Lung (tissue), 12 donors: ENCODE measurements around the gene MYO3A. TPM values are rescaled to one million over a fixed set of nuclear protein-coding genes. Genes with fewer than 3 reads are reported as not detected.

ENCODE experiments used
- ATAC-seq: fragments of 200-7000 bp; cut with Tn5 transposase; one replicate; pipeline ENCODE4 v1.9.1; 2020; ENCODE audit warnings: moderate number of reproducible peaks; ENCODE audit not compliant: insufficient read depth, low FRiP score
- DNase-seq, 3 donors: peaks; one replicate each; pipeline ENCODE4 v3.0.0-alpha.2; 2013 to 2017
- H3K27ac ChIP-seq, 2 donors: one replicate each; pipeline ENCODE4 v1.5.1; 2013; ENCODE audit warnings: mild to moderate bottlenecking in 2 of 2, moderate library complexity in 2 of 2, control low read depth in 1 of 2, inconsistent platforms in 1 of 2, low read depth in 1 of 2, low read length in 1 of 2
- H3K27me3 ChIP-seq, 3 donors: one replicate each; pipeline ENCODE4 v1.5.1; 2013; ENCODE audit warnings: low read length in 2 of 3; ENCODE audit not compliant: control insufficient read depth in 3 of 3, insufficient read depth in 3 of 3
- H3K36me3 ChIP-seq, 4 donors: one replicate each; pipeline ENCODE4 v1.5.1; 2013; ENCODE audit warnings: low read length in 4 of 4, mild to moderate bottlenecking in 1 of 4, moderate library complexity in 1 of 4; ENCODE audit not compliant: control insufficient read depth in 4 of 4, insufficient read depth in 4 of 4
- H3K4me1 ChIP-seq, 5 donors: one replicate each; pipeline ENCODE4 v1.5.1; 2013; ENCODE audit warnings: low read length in 5 of 5, mild to moderate bottlenecking in 2 of 5, moderate library complexity in 1 of 5; ENCODE audit not compliant: control insufficient read depth in 5 of 5, insufficient read depth in 5 of 5
- H3K4me3 ChIP-seq: one replicate; pipeline ENCODE4 v1.5.1; 2013; ENCODE audit warnings: mild to moderate bottlenecking, control low read depth, moderate library complexity
- H3K9ac ChIP-seq, 2 donors: one replicate each; pipeline ENCODE4 v1.5.1; 2013; ENCODE audit warnings: low read length in 2 of 2, control low read depth in 1 of 2; ENCODE audit not compliant: insufficient read depth in 1 of 2
- H3K9me3 ChIP-seq, 4 donors: one replicate each; pipeline ENCODE4 v1.5.1; 2013; ENCODE audit warnings: low read length in 3 of 4, mild to moderate bottlenecking in 1 of 4, moderate library complexity in 1 of 4; ENCODE audit not compliant: control insufficient read depth in 4 of 4, insufficient read depth in 3 of 4
- CTCF ChIP-seq: IDR thresholded peaks from 2 replicates; pipeline ENCODE4 v1.5.1; 2012; ENCODE audit warnings: mild to moderate bottlenecking; ENCODE audit errors: control extremely low read depth, extremely low read depth
- WGBS, 2 donors: extraction: QIAGEN DNeasy Blood & Tissue Kit; methylation state at CpG; one replicate each; pipeline ENCODE4 v1.1.7; 2013; 5-methylcytosine and 5-hydroxymethylcytosine counted together
- polyA plus RNA-seq, 2 donors: library from polyadenylated mRNA; stranded (reverse); fragments of 200-250 nt; gene quantifications; one replicate each; pipeline ENCODE4 v1.2.1, GENCODE V29; 2013
- total RNA-seq, 2 donors: library from RNA; depleted of rRNA in 1 of 2; stranded (reverse); fragments of >200 nt in 1 of 2; gene quantifications; one replicate each; pipeline ENCODE4 v1.2.1, GENCODE V29; 2014 to 2021
- donor health status: control.
- donor health status: control.
- donor health status: Bipolar disorder and iron deficiency.
- donor health status: healthy.
- donor health status: DM: yes; HTN: yes; CAD: no.

The MYO3A gene
- total and polyA plus RNA-seq, 4 donors: 0.08 to 5.7 (median 0.34) TPM

- DNase-seq: no peak
- Histone ChIP-seq H3K27me3 (peaks cover 0 to 3% (median 0%) of the 10 kb centered on the region in 3 donors), H3K9me3 (no peaks in the 10 kb centered on the region), H3K9ac (no peak overlapping the region), H3K4me3 (no peak overlapping the region), H3K27ac (no peak overlapping the region), H3K36me3 (no peaks in the 10 kb centered on the region), H3K4me1 (no peaks in the 10 kb centered on the region)
- no peak for TF ChIP-seq CTCF
- no peak for ATAC-seq
- 82 to 84% methylated on average over 6 of the region's 6 CpGs for WGBS, 2 donors
Measured at GRCh38 chr10:26249681-26250080, 315.7 kb downstream of the MYO3A start.

GRCh38 chr10:26251925-26252324, 317.9 kb downstream of the MYO3A start:
- Histone ChIP-seq H3K4me1 (no peaks in the 10 kb centered on the region), H3K9ac (no peak overlapping the region), H3K36me3 (no peaks in the 10 kb centered on the region), H3K9me3 (no peaks in the 10 kb centered on the region), H3K4me3 (no peak overlapping the region), H3K27me3 (peaks cover 0 to 3% (median 0%) of the 10 kb centered on the region in 3 donors), H3K27ac (no peak overlapping the region)
- WGBS, 2 donors: 90 to 96% methylated on average over 6 of the region's 6 CpGs
- TF ChIP-seq CTCF: no peak
- DNase-seq (no peak), ATAC-seq (no peak)

- TF ChIP-seq CTCF: no peak
- 75 to 78% methylated on average over 7 of the region's 7 CpGs for WGBS, 2 donors
Measured at GRCh38 chr10:26254616-26255015, 320.6 kb downstream of the MYO3A start.

GRCh38 chr10:26259341-26259740, 325.3 kb downstream of the MYO3A start:
- H3K27me3 ChIP-seq: peaks cover 0 to 6% (median 0%) of the 10 kb centered on the region in 3 donors
- no peak for DNase-seq
- peaks cover 0 to 4% (median 0%) of the 10 kb centered on the region in 4 donors for H3K9me3 ChIP-seq
- H3K4me3 ChIP-seq: no peak overlapping the region
- H3K36me3 ChIP-seq: no peaks in the 10 kb centered on the region
- ATAC-seq: no peak
- H3K27ac ChIP-seq: no peak overlapping the region
- H3K4me1 ChIP-seq: no peaks in the 10 kb centered on the region
- TF ChIP-seq CTCF: no peak
- no peak overlapping the region for H3K9ac ChIP-seq
- 61 to 63% methylated on average over 1 of the region's 1 CpG for WGBS, 2 donors

More at GRCh38 chr10:26254616-26255015, 320.6 kb downstream of the MYO3A start:
- no peaks in the 10 kb centered on the region for H3K4me1 ChIP-seq
- peaks cover 0 to 6% (median 0%) of the 10 kb centered on the region in 3 donors for H3K27me3 ChIP-seq
- peaks cover 0 to 4% (median 0%) of the 10 kb centered on the region in 4 donors for H3K9me3 ChIP-seq
- H3K27ac ChIP-seq: no peak overlapping the region
- H3K4me3 ChIP-seq: no peak overlapping the region
- DNase-seq (no peak), ATAC-seq (no peak)
- H3K9ac ChIP-seq: no peak overlapping the region
- H3K36me3 ChIP-seq: no peaks in the 10 kb centered on the region
